Epithelial cell of esophagus (primary cell): ENCODE results near the gene RHOBTB3.

Experiments
- DNase-seq: peaks from one replicate; pipeline ENCODE4 v3.0.0; 2010; ENCODE audit warnings: low read depth
- H3K4me3 ChIP-seq: 2 replicates; pipeline ENCODE4 v1.5.1; 2011; ENCODE audit warnings: mild to moderate bottlenecking, low read length, control low read depth
- CTCF ChIP-seq: IDR thresholded peaks from 2 replicates; pipeline ENCODE4 v1.5.1; 2011; ENCODE audit warnings: low read depth, mild to moderate bottlenecking, low read length, control low read depth, inconsistent platforms; ENCODE audit not compliant: insufficient read depth; ENCODE audit errors: missing control alignments

The RHOBTB3 gene

GRCh38 chr5:95761771-95762651, 30.9 kb downstream of the RHOBTB3 start:
- DNase-seq: no peak
- no peak overlapping the region for H3K4me3 ChIP-seq
- TF ChIP-seq CTCF: no peak

- no peak for DNase-seq
- H3K4me3 ChIP-seq: no peak overlapping the region
- no peak for TF ChIP-seq CTCF
Observed at GRCh38 chr5:95762652-95763041, 31.5 kb downstream of the RHOBTB3 start.

DNA sequence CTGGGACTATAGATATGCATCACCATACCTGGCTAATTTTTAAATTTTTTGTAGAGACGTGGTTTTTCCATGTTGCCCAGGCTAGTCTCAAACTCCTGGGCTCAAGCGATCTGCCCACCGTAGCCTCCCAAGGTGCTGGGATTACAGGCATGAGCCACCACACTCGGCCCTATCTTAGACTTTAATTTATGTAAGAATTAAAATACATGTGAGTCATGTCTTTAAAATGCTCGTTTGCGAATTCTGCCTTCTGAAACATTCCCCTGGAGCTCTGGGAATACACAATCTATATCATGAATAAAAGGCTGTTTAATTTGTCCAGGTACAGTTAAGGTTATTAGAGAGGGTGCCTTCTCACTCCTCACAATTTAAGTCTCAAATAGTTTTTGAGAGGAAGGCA, 32.8 kb downstream of the RHOBTB3 start:
- no peak for TF ChIP-seq CTCF
- no peak for DNase-seq
- H3K4me3 ChIP-seq: no peak overlapping the region

DNA sequence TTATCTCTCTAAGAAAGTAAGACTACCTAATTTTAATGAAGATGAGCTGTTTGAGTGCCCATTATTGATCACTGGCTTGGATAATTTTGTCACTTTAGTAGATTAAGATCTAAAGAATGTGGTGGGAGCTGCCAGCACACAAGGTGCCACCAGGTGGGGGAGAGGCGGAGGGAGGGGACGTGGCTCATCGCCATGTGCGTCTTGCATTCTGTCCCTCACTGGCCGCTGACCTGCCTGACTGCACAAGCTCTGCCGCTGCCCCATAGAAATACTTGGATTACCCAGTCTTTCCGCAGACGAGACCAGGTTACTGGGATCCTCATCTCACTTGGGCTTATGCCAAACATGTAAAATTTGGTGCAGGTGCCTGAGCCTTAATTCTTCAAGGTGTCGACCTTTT, 37.6 kb downstream of the RHOBTB3 start:
- DNase-seq: no peak
- H3K4me3 ChIP-seq: no peak overlapping the region
- TF ChIP-seq CTCF: no peak

GRCh38 chr5:95770830-95771708, 39.9 kb downstream of the RHOBTB3 start:
- no peak overlapping the region for H3K4me3 ChIP-seq
- no peak for TF ChIP-seq CTCF
- peak; percentile 62 for DNase-seq

DNA sequence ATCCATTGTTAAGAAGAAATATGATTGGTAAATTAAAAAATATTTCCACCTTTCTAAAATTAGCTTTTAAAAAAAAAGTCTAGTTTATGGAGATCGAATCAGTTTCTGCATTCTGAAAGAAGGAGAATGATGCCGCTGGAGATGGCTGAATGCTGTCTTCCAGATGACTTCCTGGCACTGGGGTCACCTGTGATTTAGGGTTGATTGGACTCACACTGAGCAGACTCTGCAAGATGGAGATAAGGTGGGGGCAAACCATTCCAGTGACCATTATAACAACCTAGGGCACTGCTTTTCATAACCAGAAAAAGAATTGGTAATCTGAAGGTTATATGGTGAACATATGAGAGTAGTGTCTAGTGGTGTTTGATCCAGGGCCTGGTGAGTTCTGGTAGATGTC, 40.8 kb downstream of the RHOBTB3 start:
- H3K4me3 ChIP-seq: no peak overlapping the region
- no peak for TF ChIP-seq CTCF
- no peak for DNase-seq
